HUES48 (cell line): Measurements from ENCODE around the gene USP7.
"Not testable (repeated sequence)": the region's sequence is repeated elsewhere in the genome, so short reads cannot be mapped to it uniquely, and the experiment has no call there.

Experiments
- H3K27ac ChIP-seq: one replicate; pipeline ENCODE4 v1.7.0; 2013; ENCODE audit warnings: low read depth, low read length, inconsistent platforms
- H3K27me3 ChIP-seq: 2 replicates; pipeline ENCODE4 v1.6.1; 2013; ENCODE audit warnings: mild to moderate bottlenecking, low read length; ENCODE audit not compliant: control insufficient read depth, insufficient read depth
- H3K36me3 ChIP-seq: 2 replicates; pipeline ENCODE4 v1.6.1; 2013; ENCODE audit warnings: low read length; ENCODE audit not compliant: control insufficient read depth, insufficient read depth
- H3K4me1 ChIP-seq: 2 replicates; pipeline ENCODE4 v1.6.1; 2013; ENCODE audit warnings: mild to moderate bottlenecking, low read length; ENCODE audit not compliant: control insufficient read depth, insufficient read depth
- H3K4me3 ChIP-seq: 2 replicates; pipeline ENCODE4 v1.5.1; 2013; ENCODE audit warnings: mild to moderate bottlenecking, low read depth, low read length
- H3K9ac ChIP-seq: 2 replicates; pipeline ENCODE4 v1.6.1; 2013; ENCODE audit warnings: mild to moderate bottlenecking, low read depth, low read length, moderate library complexity
- H3K9me3 ChIP-seq: 2 replicates; pipeline ENCODE4 v1.6.1; 2013; ENCODE audit warnings: low read length; ENCODE audit not compliant: control insufficient read depth, insufficient read depth

USP7 gene

DNA sequence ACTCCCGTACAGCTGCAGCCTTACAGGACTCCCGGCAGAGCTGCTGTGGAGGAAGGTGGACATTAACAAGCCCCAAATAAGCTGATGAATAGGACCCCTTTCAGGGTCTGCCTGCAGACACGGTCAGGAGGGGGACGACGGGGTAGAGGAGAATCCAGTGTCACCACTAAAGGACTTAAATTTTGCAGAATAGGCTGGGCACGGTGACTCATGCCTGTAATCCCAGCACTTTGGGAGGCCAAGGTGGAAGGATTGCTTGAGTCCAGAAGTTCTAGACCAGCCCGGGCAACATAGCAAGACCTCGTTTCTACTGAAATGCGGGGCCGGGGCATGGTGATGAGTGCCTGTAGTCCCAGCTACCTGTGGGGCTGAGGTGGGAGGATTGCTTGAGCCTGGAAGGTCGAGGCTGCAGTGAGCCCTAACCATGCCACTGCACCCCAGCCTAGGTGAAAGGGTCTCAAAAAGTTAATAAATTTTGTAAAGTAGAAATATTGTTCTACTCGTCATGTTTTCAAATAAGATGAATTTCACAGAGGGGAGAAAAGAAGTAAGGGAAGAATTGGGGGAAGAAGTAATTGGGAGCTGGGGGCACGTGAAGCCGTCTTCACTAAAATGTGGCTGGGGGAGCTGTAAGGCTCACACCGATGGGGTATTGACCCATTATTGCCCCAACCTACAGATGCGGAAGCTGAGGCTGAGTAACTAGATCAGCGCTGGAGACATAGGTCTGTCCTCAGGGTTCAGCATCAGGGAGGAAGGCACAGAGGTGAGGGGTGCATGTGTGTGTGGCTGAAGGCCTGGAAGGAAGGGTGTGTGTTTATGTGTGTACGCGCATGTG lies 76.9 kb downstream of the USP7 start:
- H3K9me3 ChIP-seq, result no peaks in the 10 kb centered on the region
- H3K4me3 ChIP-seq, result no peak overlapping the region
- H3K27ac ChIP-seq, result peak overlapping the region; percentile 31
- peaks cover 10% of the 10 kb centered on the region; the same call in 1 of the 2 replicates for H3K4me1 ChIP-seq
- no peak overlapping the region for H3K9ac ChIP-seq
- peaks cover 35% of the 10 kb centered on the region for H3K36me3 ChIP-seq
- H3K27me3 ChIP-seq, result no peaks in the 10 kb centered on the region

DNA sequence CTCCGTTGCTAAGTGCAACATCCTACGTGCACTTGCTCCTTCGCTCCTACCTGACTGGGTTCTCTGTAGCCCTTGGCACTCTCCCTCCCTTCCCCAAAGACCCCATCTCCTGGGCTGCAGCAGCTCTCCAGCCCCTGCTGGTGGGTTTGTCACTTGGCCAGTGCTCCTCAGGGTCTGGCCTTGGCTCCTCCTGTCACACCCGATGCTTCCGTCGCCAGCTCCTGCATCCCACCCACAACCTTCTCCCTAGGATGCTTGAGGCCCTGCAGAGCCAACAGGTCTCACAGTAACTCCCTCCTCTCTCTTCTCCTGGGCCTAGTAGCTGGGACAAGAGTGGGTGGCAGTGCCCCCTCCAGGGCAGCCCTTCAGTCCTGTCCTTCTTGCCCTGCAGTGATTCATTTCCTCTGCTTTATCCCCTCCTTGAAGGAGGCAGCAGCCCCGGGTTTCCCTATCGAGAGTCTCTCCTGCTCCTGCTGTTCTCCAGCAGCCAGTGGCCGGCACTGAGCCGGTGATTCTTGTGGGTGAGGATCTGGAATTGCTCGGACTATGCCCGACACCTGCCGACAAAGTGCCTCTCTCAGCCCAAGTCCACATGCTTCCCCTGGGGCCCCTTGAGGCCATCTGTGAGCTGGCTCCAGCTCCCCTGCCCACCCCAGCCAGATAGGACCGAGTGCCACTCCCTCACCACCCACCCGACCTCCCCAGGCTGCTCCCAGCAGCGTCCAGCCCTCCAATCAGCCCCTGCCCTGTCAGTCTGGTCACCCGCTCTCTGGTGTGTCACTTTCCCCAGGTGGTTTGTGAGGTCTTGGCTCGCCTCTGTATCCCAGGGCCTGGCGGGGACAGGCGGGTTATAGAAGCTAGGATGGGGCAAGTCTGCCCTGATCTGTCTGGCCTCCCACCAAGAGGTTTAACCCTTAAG lies 77.8 kb downstream of the USP7 start:
- Histone ChIP-seq H3K27me3 (no peaks in the 10 kb centered on the region), H3K4me1 (peaks cover 10% of the 10 kb centered on the region; the same call in 1 of the 2 replicates), H3K36me3 (peaks cover 27% of the 10 kb centered on the region), H3K9ac (no peak overlapping the region), H3K9me3 (no peaks in the 10 kb centered on the region), H3K4me3 (no peak overlapping the region), H3K27ac (peak overlapping the region; percentile 31)

DNA sequence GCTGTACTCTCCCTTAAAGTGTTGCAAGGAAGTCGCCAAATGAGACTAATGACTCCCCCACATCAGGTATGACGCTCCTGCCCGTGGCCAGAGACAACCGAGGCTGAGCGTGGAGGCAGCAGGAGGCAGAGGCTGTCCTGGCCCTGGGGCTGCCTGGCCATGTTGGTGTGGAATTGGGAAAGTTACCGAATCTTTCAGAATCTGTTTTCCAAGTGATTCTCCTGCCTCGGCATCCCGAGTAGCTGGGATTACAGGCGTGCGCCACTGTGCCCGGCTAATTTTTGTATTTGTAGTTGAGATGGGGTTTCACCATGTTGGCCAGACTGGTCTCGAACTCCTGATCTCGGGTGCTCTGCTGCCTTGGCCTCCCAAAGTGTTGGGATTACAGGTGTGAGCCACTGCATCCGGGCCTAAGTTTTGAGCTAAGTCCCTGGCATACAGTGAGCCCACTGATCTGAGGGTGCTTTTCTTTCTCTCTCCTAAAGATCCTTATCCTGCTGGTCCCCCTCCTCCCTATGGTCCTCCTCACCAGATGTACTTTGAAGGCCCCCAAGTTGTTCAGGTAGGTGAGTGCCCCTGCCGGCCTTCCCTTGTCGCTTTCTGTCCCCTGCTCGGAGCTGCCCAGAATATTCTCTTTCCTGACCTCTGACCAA lies 80.9 kb downstream of the USP7 start:
- 0 out of 2 replicates have a peak, but pooled peaks cover 9% of the 10 kb centered on the region for H3K36me3 ChIP-seq
- no peak overlapping the region for H3K9ac ChIP-seq
- no peaks in the 10 kb centered on the region for H3K9me3 ChIP-seq
- H3K4me1 ChIP-seq, result peaks cover 20% of the 10 kb centered on the region
- H3K27ac ChIP-seq, result no peak overlapping the region
- no peak overlapping the region for H3K4me3 ChIP-seq
- no peaks in the 10 kb centered on the region for H3K27me3 ChIP-seq

GRCh38 chr16:8882041-8882617 lies 81.6 kb downstream of the USP7 start, which contains the start of gene LITAFD:
Gene LITAFD, plus strand, starts transcription at chr16:8882351. Its CDS starts 2,005 bp downstream, at chr16:8884356.
- Histone ChIP-seq H3K4me1 (peaks cover 22% of the 10 kb centered on the region), H3K9me3 (no peaks in the 10 kb centered on the region), H3K27me3 (no peaks in the 10 kb centered on the region), H3K4me3 (no peak within 1 kb of the TSS), H3K9ac (no peak within 1 kb of the TSS), H3K27ac (no peak within 1 kb of the TSS), H3K36me3 (0 out of 2 replicates have a peak, but pooled peaks cover 2% of the 10 kb centered on the region)

DNA sequence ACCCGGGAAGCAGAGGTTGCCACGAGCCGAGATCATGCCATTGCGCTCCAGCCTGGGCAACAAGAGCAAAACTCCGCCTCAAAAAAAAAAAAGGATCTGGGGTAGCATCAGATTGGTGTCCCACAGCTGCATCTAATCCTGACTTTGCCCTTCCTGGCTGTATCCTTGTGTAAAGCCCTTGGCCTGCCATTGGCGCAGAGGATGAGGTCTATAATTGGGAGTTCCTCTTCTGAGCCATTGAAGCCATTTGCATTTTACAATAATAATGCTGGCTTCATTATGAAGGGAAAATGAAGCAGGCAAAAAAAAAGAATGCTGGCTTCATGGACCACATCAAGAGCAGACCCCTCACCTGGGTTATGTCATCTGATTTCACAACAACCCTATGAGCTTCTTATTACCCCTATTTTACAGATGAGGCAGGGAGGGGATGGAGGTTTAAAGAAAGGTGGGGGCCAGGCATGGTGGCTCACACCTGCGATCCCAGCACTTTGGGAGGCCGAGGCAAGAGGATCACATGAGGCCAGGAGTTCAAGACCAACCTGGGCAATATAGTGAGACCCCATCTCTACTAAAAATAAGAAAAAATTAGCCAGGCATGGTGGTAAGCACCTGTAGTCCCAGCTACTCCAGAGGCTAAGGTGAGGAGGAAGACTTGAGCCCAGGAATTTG lies 82.7 kb downstream of the USP7 start:
- Histone ChIP-seq H3K27me3 (no peaks in the 10 kb centered on the region), H3K9ac (no peak overlapping the region), H3K36me3 (no peaks in the 10 kb centered on the region), H3K9me3 (no peaks in the 10 kb centered on the region), H3K27ac (no peak overlapping the region), H3K4me3 (no peak overlapping the region), H3K4me1 (peaks cover 18% of the 10 kb centered on the region)

DNA sequence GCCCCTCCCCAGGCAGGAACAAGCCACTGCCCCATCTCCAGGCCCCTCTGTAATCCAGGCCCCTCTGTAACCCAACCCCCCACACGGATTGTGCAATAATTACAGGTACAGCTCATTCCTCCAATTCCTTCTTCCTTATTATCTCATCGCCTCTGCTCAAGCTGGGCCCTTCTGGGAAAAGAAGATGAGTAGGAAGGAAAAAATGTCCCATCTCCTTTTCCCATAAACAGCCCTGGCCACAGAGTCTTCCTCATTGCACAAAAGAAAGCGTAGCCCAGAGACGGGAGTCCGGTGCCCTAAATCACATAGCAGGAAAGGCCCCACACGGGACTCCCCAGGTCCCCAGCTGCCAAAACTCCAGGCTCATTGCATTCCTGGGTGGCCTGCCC lies 85.2 kb downstream of the USP7 start:
- peaks cover 11% of the 10 kb centered on the region for H3K4me1 ChIP-seq
- H3K36me3 ChIP-seq, result no peaks in the 10 kb centered on the region
- no peaks in the 10 kb centered on the region for H3K9me3 ChIP-seq
- no peak overlapping the region for H3K9ac ChIP-seq
- no peaks in the 10 kb centered on the region for H3K27me3 ChIP-seq
- no peak overlapping the region for H3K27ac ChIP-seq
- H3K4me3 ChIP-seq, result no peak overlapping the region

DNA sequence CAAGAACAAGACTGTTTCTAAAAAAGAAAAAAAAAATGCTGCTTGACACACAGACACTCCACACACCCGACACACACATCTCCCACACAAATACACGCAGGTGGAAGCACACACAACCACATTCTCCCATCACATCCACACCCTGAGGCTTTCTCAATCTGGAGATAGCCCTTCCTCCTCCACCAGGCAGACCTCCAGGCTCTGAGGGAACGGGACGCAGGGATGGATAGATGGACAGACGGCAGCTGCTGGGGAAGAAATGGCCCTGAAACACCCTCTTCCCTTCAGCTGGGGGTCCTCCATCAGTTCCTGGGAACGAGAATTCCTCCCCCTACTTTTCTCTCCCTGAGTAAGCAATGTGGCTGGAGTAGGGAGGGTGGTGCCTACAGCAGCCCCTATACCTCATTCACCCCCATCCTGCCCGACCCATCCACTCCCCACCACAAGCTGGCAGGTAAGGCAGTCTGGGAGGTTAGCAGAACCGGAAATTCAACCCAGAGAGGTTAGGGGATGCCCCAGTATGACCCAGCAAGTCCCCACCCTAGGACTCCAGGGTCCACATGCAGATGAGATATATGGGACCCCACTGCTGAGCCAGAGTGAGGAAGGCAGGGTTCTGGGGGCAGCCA lies 85.7 kb downstream of the USP7 start:
- H3K4me1 ChIP-seq, result peaks cover 11% of the 10 kb centered on the region
- no peaks in the 10 kb centered on the region for H3K9me3 ChIP-seq
- H3K27ac ChIP-seq, result no peak overlapping the region
- no peaks in the 10 kb centered on the region for H3K36me3 ChIP-seq
- H3K27me3 ChIP-seq, result no peaks in the 10 kb centered on the region
- H3K4me3 ChIP-seq, result no peak overlapping the region
- H3K9ac ChIP-seq, result no peak overlapping the region

DNA sequence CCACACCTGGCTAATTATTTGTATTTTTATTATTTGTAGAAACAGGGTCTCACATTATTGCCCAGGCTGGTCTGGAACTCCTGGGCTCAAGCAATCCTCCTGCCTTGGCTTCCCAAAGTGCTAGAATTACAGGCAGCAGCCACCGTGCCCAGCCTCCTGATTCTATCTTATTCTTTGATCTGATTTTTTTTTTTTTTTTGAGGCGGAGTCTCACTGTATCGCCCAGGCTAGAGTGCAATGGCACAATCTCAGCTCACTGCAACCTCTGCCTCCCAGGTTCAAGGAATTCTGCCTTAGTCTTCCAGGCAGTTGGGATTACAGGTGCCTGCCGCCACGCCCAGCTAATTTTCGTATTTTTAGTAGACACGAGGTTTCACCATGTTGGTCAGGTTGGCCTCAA lies 88.4 kb downstream of the USP7 start:
- not testable (repeated sequence) for H3K27me3 ChIP-seq, H3K4me3 ChIP-seq, H3K36me3 ChIP-seq, H3K27ac ChIP-seq, H3K9ac ChIP-seq, H3K9me3 ChIP-seq
- H3K4me1 ChIP-seq, result peaks cover 11% of the 10 kb centered on the region

DNA sequence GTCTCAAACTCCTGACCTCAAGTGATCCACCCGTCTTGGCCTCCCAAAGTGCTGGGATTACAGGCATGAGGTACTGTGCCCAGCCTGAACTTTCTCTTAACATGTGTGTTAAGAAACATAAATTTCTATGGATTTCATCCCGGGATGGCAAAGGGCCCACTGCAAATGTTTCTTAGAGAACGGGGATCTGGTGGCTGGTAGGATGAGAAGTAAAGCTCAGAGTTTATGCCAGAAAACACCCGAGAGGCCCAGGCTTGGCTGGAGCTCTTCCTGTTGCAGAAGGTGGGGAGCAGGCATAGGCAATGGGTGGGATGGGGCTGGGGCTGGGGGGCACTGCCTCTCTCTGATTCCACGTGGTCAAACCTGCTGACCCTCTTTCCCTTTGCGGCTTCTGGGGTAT lies 89.3 kb downstream of the USP7 start:
- Histone ChIP-seq H3K36me3 (no peaks in the 10 kb centered on the region), H3K4me3 (no peak overlapping the region), H3K4me1 (peaks cover 13% of the 10 kb centered on the region), H3K9ac (no peak overlapping the region), H3K27ac (no peak overlapping the region), H3K9me3 (no peaks in the 10 kb centered on the region), H3K27me3 (no peaks in the 10 kb centered on the region)

GRCh38 chr16:8873866-8874195 lies 89.9 kb downstream of the USP7 start:
- H3K9me3 ChIP-seq, H3K27ac ChIP-seq, H3K27me3 ChIP-seq, H3K4me3 ChIP-seq, H3K9ac ChIP-seq, H3K36me3 ChIP-seq: not testable (repeated sequence)
- peaks cover 16% of the 10 kb centered on the region for H3K4me1 ChIP-seq
